GM12865 (cell line): Measurements from ENCODE around the gene SYNDIG1.

ENCODE experiments used
- DNase-seq: peaks from one replicate; pipeline ENCODE4 v3.0.0; 2010; ENCODE audit warnings: low read depth
- H3K4me3 ChIP-seq: 2 replicates; pipeline ENCODE4 v1.5.1; 2011; ENCODE audit warnings: mild to moderate bottlenecking, low read depth, low read length, control low read depth
- CTCF ChIP-seq: IDR thresholded peaks from 2 replicates; pipeline ENCODE4 v1.5.1; 2011; ENCODE audit warnings: low read length, control low read depth, low read depth, inconsistent platforms; ENCODE audit not compliant: insufficient read depth; ENCODE audit errors: missing control alignments

SYNDIG1 gene

GRCh38 chr20:24682496-24682985 is 213.1 kb downstream of the SYNDIG1 start:
- H3K4me3 ChIP-seq, result no peak overlapping the region
- TF ChIP-seq CTCF, result no peak
- DNase-seq, result no peak

- no peak for TF ChIP-seq CTCF
- DNase-seq, result no peak
- no peak overlapping the region for H3K4me3 ChIP-seq
These were observed 214.2 kb downstream of the SYNDIG1 start for GRCh38 chr20:24683676-24684075.

- DNase-seq, result no peak
These were observed 215.0 kb downstream of the SYNDIG1 start for GRCh38 chr20:24684421-24684871.

GRCh38 chr20:24684956-24685691 is 215.7 kb downstream of the SYNDIG1 start:
- no peak overlapping the region for H3K4me3 ChIP-seq
- TF ChIP-seq CTCF, result no peak
- DNase-seq, result no peak

More at GRCh38 chr20:24684421-24684871, 215.0 kb downstream of the SYNDIG1 start:
- no peak for TF ChIP-seq CTCF
- no peak overlapping the region for H3K4me3 ChIP-seq

- no peak for DNase-seq
- no peak overlapping the region for H3K4me3 ChIP-seq
- TF ChIP-seq CTCF, result no peak
These were observed 216.3 kb downstream of the SYNDIG1 start for GRCh38 chr20:24685736-24686135.

- DNase-seq, result no peak
- TF ChIP-seq CTCF, result no peak
- H3K4me3 ChIP-seq, result no peak overlapping the region
These were observed 216.7 kb downstream of the SYNDIG1 start for GRCh38 chr20:24686156-24686555.

GRCh38 chr20:24690408-24690807 is 221.0 kb downstream of the SYNDIG1 start:
- no peak for DNase-seq
- no peak for TF ChIP-seq CTCF
- H3K4me3 ChIP-seq, result no peak overlapping the region
